Breast epithelium (tissue), 4 donors: ENCODE measurements around the gene BRS3. TPM values are rescaled to one million over a fixed set of nuclear protein-coding genes. Genes with fewer than 3 reads are reported as not detected.

Source experiments
- DNase-seq, 2 donors: peaks; one replicate each; pipeline ENCODE4 v3.0.0-alpha.2; 2019; ENCODE audit warnings: low spot score in 2 of 2
- H3K27ac ChIP-seq, 2 donors: fragments of 200-600 bp; sonication (generic) in 1 of 2; one replicate each; pipeline ENCODE4 v1.5.1; 2016 to 2019; ENCODE audit warnings: mild to moderate bottlenecking in 1 of 2
- H3K27me3 ChIP-seq, 2 donors: fragments of 200-600 bp; sonication (generic) in 1 of 2; one replicate each; pipeline versions ENCODE4 v1.5.1 to v1.6.0; 2017 to 2019; ENCODE audit warnings: control low read depth in 1 of 2, mild to moderate bottlenecking in 1 of 2
- H3K36me3 ChIP-seq: fragments of 200-600 bp; one replicate; pipeline ENCODE4 v1.5.1; 2019
- H3K4me1 ChIP-seq, 2 donors: fragments of 200-600 bp; sonication (generic); one replicate each; pipeline ENCODE4 v1.5.1; 2016 to 2019; ENCODE audit warnings: control low read depth in 1 of 2
- H3K4me3 ChIP-seq, 3 donors: fragments of 200-600 bp; sonication (generic); 1 replicate in 2 of 3; 2 replicates in 1 of 3; pipeline ENCODE4 v1.5.1; 2016 to 2019; ENCODE audit warnings: mild to moderate bottlenecking in 3 of 3, moderate library complexity in 2 of 3
- H3K9me3 ChIP-seq, 2 donors: fragments of 200-600 bp; sonication (generic) in 1 of 2; one replicate each; pipeline ENCODE4 v1.5.1; 2016 to 2019; ENCODE audit warnings: control low read depth in 1 of 2
- CTCF ChIP-seq, 3 donors: fragments of 450-650 bp; IDR thresholded peaks; one replicate each; pipeline ENCODE4 v1.5.1; 2016 to 2017; ENCODE audit warnings: antibody characterized with exemption in 3 of 3, mild to moderate bottlenecking in 3 of 3, moderate library complexity in 3 of 3
- POLR2A ChIP-seq: fragments of 450-650 bp; IDR thresholded peaks from one replicate; pipeline ENCODE4 v1.6.1; 2016; ENCODE audit warnings: antibody characterized with exemption, mild to moderate bottlenecking, moderate library complexity
- POLR2AphosphoS5 ChIP-seq, 3 donors: sonication (generic); formaldehyde crosslinking; IDR thresholded peaks; one replicate each; pipeline ENCODE4 v1.6.1; 2017; ENCODE audit warnings: antibody characterized with exemption in 3 of 3
- intact Hi-C: fragments of 100-400 bp; cut with DNase I; formaldehyde crosslinking; loops from one replicate; pipeline ENCODE4 v1.15.1; 2023; ENCODE audit warnings: low total_unique reads
- total RNA-seq, 3 donors: library from RNA; depleted of rRNA; stranded (reverse); fragments of >200 nt; gene quantifications; one replicate each; pipeline ENCODE4 v1.1.0, GENCODE V29; 2016

The BRS3 gene
- total RNA-seq, 3 donors from 2014 or later: not detected

- Histone ChIP-seq H3K27me3 (peaks cover 0 to 43% of the 10 kb centered on the region in 2 donors), H3K9me3 (no peaks in the 10 kb centered on the region), H3K4me1 (no peaks in the 10 kb centered on the region), H3K36me3 (no peaks in the 10 kb centered on the region), H3K27ac (no peak overlapping the region), H3K4me3 (no peak overlapping the region)
- TF ChIP-seq CTCF (IDR thresholded peaks at IDR 0.05) (no peak), POLR2AphosphoS5 (IDR thresholded peaks at IDR 0.05) (no peak), POLR2A (no peak)
- DNase-seq: no peak
- intact Hi-C loops: no loop called here
Observed at GRCh38 chrX:136475236-136475635, 12.5 kb upstream of the BRS3 start.

GRCh38 chrX:136476501-136476900 is 11.2 kb upstream of the BRS3 start:
- H3K4me3 ChIP-seq: no peak overlapping the region

GRCh38 chrX:136477026-136477425 is 10.7 kb upstream of the BRS3 start:
- intact Hi-C loops: no loop called here
- no peak for TF ChIP-seq POLR2A
- no peak for TF ChIP-seq POLR2AphosphoS5 (IDR thresholded peaks at IDR 0.05)
- no peak for TF ChIP-seq CTCF (IDR thresholded peaks at IDR 0.05)
- H3K9me3 ChIP-seq: no peaks in the 10 kb centered on the region
- H3K36me3 ChIP-seq: no peaks in the 10 kb centered on the region
- no peak overlapping the region for H3K4me3 ChIP-seq
- H3K4me1 ChIP-seq: no peaks in the 10 kb centered on the region
- H3K27ac ChIP-seq: no peak overlapping the region
- DNase-seq: no peak
- H3K27me3 ChIP-seq: peaks cover 0 to 38% of the 10 kb centered on the region in 2 donors

More at GRCh38 chrX:136476501-136476900, 11.2 kb upstream of the BRS3 start:
- TF ChIP-seq POLR2AphosphoS5 (IDR thresholded peaks at IDR 0.05) (no peak), CTCF (IDR thresholded peaks at IDR 0.05) (no peak), POLR2A (no peak)
- peaks cover 0 to 39% of the 10 kb centered on the region in 2 donors for H3K27me3 ChIP-seq
- no peak overlapping the region for H3K27ac ChIP-seq
- DNase-seq: no peak
- no peaks in the 10 kb centered on the region for H3K9me3 ChIP-seq
- H3K4me1 ChIP-seq: no peaks in the 10 kb centered on the region
- no peaks in the 10 kb centered on the region for H3K36me3 ChIP-seq
- intact Hi-C loops: no loop called here

- no peak for TF ChIP-seq CTCF (IDR thresholded peaks at IDR 0.05)
- H3K27ac ChIP-seq: no peak overlapping the region
- intact Hi-C loops: no loop called here
- no peak overlapping the region for H3K4me3 ChIP-seq
- peaks cover 0 to 40% of the 10 kb centered on the region in 2 donors for H3K27me3 ChIP-seq
- DNase-seq: no peak
- H3K9me3 ChIP-seq: no peaks in the 10 kb centered on the region
- H3K36me3 ChIP-seq: no peaks in the 10 kb centered on the region
- no peaks in the 10 kb centered on the region for H3K4me1 ChIP-seq
Observed at GRCh38 chrX:136480383-136480782, 7.4 kb upstream of the BRS3 start.

GRCh38 chrX:136488706-136489105 is 959 bp downstream of the BRS3 start:
- H3K36me3 ChIP-seq: no peaks in the 10 kb centered on the region
- TF ChIP-seq CTCF (IDR thresholded peaks at IDR 0.05): no peak
- TF ChIP-seq POLR2AphosphoS5 (IDR thresholded peaks at IDR 0.05): no peak
- no peak for TF ChIP-seq POLR2A
- H3K27me3 ChIP-seq: peaks cover 0 to 86% of the 10 kb centered on the region in 2 donors
- intact Hi-C loops: no loop called here
- no peak overlapping the region for H3K4me3 ChIP-seq
- H3K27ac ChIP-seq: no peak overlapping the region
- no peak for DNase-seq
- no peaks in the 10 kb centered on the region for H3K4me1 ChIP-seq
- no peaks in the 10 kb centered on the region for H3K9me3 ChIP-seq
